DMS 273 (cell line): ENCODE measurements around the gene AGAP1.

Experiments used
- DNase-seq: peaks from one replicate; lab custom pipeline; 2025; ENCODE audit not compliant: unreplicated experiment; lab: John Stamatoyannopoulos, UW

The AGAP1 gene

GRCh38 chr2:236171680-236172254 is 677.9 kb downstream of the AGAP1 start:
- peak; percentile 64 for DNase-seq

DNA sequence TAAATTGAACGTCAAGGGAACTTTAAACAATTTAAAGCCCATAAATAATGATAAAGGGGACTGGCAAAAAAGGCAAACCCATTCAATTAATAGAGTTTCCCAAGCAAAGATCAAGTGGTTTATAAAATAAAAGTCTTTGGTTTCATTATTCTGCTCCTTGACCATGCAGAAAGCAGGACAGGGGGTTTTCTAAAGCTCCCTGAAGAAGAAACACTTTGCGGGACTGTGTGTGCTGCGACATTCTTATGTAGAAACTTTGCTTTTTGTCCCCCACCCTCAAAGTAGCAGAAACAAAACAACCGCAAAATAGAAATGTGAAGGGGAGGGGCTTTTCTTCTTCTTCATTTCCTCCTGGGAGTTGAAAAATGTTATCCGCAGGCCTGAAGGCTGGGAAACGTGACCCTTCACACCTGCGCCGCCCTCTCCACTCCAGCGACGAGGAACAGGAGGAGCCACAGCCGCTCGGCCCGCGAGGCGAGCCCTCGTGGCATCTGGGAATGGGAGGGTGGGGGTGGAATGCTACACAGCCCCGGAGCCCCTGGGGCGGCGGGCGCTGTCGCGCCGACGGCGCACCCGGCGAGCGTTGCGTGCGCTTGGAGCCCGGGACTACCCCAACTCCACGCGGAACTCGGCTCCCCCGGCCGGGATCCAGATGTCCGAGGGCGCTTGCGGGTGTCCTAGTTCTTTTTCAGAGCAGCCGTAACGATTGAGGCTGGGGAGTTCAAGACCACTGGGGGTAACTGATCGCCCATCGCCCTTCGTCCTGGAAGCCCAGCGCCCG is 678.6 kb downstream of the AGAP1 start:
- DNase-seq = peak; percentile 32

DNA sequence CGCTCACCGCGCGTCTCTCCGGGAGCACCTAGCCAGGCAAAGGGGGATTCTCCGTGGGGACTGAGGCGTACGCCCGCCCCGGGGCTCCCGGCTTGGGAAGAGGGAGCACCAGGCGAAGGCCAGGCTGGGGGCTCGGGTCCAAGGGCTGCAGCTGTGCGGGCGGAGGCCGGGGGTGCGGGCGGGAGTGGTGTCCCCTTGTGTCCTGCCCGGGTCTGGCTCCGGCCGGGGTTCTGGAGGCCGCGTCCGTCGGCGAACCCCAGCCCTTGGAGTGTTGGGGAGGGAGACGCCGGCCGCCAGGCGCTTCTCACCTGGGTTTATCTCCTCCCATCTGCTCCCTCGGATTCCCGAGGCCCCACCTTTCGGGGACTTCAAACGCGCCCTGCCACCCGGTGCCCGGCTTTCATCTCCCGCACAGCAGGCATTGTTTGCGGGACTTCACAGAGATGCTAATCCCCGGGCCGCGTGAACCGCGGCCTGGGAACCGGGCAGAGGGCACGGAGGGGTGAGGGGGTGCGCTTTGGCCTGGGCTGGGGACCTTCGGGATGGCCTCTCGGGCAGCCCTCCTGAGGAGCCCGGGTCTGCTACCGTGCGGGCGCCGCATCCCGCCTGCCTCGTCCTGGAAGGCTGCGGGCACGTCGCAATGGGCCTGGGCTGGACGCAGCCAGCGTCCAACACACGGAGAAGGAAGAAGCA is 679.3 kb downstream of the AGAP1 start:
- no peak for DNase-seq

DNA sequence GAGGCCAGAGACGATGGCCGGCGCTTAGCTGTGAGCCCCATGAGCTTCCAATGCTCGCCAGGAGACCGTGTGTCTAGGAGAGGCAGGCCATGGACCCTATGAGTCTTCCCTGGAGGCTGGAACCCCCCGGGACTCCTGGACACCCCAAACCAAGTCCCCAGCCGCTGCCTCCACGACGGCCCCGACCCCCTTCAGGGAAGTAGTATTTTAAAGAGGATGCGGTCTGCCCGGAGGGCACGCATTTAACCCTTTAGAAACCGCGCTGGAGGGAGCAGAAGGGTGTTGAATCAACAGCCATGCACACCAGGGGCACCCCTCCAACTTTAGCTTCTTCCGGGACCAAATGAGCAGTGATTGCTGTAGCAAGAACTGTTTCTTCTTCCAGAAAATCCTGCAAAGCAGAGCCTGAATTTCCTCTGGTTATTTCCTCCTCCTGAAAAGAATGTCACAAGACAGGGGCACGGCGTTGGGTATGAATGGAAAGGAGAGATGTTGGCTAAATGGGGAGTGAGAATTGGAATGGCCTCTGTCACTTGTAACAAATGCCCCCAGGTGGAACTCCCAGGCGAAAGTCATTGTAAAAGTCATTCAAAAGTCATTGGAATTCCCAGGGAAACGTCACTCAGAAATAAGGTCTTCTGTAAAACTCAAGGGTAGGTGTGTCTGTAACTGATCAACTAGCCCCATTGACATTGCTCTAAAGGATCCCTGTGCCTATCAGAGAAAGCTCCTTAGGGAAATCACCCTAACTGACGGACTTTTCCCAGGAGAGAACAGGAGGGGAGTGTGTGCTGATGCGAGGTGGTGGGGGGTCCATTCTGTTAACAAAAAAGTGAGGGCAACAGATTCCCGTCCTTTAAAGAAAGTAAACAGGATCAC is 680.1 kb downstream of the AGAP1 start:
- DNase-seq = no peak

DNA sequence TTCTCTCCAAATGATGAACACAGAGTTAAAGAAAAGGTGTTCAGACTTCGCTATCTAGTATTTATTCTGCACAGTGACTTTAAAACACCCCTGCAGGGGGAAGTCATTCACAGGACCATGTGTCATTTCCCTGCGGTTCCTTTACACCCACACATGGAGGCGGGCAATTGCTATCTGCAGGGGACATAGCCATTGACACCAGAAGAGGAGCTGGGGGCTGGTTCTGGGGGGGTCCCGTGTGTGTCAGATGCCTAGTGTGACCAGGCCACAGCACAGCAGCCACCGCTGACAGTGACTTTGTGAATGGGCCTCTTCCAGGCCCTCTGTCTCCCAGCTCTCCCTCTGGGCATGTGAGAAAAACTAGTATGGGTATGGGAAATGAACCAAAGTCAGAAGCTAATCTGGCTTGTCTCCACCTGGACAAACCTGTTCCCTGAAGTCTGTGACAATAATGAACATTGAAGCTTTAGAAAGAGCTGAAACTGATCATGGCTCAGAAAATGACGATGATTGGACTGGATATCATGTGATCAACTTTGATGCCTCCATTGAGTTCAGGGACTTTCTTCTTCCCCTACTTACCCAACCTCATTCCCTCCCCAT is 681.8 kb downstream of the AGAP1 start:
- DNase-seq = no peak

GRCh38 chr2:236176417-236176816 is 682.6 kb downstream of the AGAP1 start:
- peak; percentile 49 for DNase-seq

GRCh38 chr2:236176951-236177350 is 683.1 kb downstream of the AGAP1 start:
- DNase-seq = no peak

GRCh38 chr2:236177604-236177966 is 683.7 kb downstream of the AGAP1 start:
- DNase-seq = peak; percentile 93

DNA sequence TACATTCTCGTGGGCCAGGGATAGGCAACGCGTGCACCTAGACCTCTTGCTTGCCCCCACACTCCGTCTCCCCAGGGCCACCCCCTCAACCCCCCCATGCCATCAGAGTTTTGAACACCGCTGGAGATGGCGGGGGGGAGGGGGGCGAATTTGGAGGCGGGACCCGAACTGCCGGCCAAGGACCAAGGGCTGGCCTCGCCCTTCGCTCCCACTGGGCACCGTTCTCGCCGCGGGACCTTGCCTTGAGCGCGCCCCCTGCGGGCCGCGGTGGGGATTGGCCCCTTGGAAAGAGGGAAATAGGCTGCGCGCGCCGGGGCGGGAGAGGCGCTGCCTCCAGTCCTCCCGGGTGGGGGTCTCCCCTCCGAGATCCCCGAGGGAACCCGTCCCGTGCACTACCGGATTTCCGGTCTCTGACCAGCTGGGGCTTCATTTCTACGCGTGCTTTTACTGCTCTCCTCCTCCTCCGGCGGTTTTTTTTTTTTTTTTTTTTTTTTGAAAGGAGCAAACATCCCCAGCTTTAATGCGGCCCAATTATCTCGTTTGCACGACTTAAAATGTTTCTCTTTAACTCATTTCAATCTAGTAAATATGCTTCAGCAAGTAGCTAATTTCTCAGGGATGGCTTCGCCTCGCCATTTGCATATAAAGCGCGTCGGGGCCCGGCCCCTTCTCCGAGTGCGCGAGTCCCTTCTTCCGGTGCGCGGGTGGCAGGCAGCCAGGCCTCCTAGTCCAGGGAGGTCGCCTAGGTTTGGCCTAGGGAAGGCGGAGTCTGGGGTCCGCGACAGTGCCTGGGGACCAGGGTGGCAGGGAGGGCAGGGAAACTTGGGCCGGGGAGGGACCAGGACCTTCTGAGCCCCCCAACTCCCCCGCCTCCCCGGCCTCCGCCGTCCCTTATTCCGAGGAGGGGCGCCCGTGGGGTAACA is 684.4 kb downstream of the AGAP1 start:
- DNase-seq = peak; percentile 96

- DNase-seq = peak; percentile 57
Observed at GRCh38 chr2:236178890-236179235, 685.0 kb downstream of the AGAP1 start.

DNA sequence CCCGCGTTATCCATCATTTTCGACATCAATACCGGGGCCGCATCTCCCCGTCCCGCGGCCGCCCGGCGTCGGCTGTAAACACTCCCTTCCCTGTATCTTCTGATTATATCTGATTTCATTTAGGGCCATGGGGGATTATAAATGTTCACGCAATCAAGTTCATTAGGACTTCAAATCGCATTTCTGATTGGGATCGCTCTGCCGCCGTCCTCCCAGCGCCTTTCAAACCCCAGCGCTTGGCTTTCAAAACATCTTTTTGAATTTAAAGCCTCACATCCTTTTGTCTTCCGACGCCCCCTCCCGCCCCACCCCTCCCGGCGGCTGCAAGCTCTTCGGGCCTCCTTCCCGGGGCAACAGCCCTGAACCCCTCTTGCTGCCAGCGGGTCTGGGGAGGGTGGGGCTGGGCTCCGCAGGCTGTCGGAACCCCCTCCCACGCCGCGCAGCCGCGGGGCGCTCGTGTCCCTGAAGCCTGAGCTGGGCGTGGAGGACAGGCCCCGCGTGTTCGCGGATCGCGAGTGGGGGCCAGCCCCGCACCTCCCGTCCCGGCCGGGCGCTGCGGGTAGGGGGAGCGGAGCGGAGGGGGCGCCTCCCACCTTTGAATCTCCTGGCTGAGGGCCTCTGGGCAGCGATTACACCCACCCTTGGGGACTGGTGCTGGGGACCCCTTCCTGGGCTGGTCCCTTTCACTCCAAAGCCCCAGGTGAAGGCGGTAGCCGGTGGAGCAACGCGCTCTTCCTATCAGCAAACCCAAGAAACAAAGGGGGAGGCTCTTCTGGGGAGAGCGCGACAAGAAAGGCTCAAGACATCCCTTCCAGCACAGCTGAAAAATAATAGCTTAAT is 685.6 kb downstream of the AGAP1 start:
- DNase-seq = peak; percentile 47

DNA sequence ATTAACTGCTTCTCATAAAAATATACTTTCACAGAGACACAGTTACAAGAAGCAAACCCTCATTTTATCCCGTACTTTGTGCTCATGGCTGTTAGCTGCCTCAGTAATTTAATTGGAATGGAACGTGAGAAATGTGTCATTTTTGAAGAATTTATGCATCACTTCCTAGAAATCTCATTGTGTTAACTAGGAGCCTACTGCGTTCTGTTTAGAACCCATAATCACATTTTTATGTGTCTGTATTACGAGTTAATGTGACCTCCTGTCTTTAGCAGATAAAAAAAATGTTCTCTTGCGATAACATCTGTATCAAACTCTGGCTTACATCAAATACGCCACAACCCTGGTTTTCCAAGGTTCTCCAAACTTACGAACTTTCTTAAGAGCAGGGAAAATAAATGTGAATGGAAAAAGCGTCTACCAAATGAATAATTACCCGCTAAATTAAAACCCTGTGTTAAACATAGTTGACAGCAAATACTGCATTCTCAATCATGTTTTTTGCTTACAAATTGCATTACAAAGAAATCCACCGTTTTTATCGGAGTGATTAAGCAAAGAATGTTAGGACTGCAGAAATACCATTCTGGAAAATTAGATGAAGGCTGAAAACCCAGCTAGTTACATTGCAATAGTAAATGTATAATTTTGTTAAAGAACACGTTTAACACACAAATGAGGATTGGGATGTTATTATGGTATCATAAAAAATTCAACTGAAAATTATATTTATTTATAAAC is 686.4 kb downstream of the AGAP1 start:
- no peak for DNase-seq

GRCh38 chr2:236180831-236181453 is 687.1 kb downstream of the AGAP1 start:
- peak; percentile 83 for DNase-seq
